ENCODE data around the gene AKAP11.

AKAP11 gene

DNA sequence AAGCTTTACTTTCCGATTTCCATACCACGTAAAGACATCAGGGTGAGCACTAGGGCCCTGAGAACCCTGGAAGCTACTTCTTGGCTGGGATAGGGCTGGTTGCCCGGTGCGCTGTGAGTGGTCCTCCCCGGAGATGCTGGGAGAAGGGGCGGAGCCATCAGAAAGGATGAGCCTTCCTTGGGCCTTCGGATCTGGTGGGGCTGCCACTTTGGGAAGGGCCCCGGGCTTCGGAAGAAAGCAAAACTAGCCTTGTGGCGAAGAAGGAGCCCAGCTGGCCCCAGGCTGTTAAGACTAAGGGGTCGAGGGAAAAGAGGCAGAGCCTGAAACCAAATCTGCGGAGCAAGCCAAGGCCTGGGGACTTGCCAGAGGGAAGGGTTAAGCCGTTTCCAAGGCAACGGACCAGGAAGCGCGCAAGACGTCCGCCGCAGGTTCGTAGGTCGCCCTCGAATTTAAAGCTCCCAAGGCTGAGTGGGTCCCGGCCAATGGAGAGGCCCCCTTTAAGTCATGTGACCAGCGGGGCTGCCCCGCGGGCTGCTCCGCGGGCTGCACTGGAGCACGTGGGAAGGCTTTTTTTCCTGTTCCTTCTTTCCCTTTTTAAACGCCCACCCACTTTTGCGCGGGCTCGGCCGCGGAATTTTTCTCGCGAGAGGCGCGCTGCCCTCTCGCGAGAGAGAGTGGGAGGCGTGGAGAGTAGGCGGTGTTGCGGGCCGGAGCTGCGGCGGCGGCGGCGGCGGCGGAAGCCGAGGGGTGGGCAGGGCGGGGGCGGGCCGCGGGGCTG is 426 bp upstream of the AKAP11 start:
- H3K4me1 ChIP-seq (ENCODE audit: control insufficient read depth in 2 of 2, insufficient read depth in 2 of 2, low read length in 2 of 2), result peaks cover 0 to 13% of the 10 kb centered on the region in 2 donors
- H3K9ac ChIP-seq (ENCODE audit: low read depth in 1 of 2, low read length in 2 of 2), result peak overlapping the region; percentile 65
- peak overlapping the region; percentile 86 to 93 for H3K27ac ChIP-seq (ENCODE audit: low read depth in 2 of 2, low read length in 2 of 2)

GRCh38 chr13:42272804-42273175 is 838 bp downstream of the AKAP11 start:
- peak overlapping the region; percentile 86 to 93 for H3K27ac ChIP-seq (ENCODE audit: low read depth in 2 of 2, low read length in 2 of 2)
- no peaks in the 10 kb centered on the region for H3K9me3 ChIP-seq (ENCODE audit: control insufficient read depth in 2 of 2, low read length in 2 of 2)
- H3K9ac ChIP-seq (ENCODE audit: low read depth in 1 of 2, low read length in 2 of 2), result peak overlapping the region; percentile 82 to 84
- peaks cover 0 to 13% of the 10 kb centered on the region in 2 donors for H3K4me1 ChIP-seq (ENCODE audit: control insufficient read depth in 2 of 2, insufficient read depth in 2 of 2, low read length in 2 of 2)
- H3K36me3 ChIP-seq (ENCODE audit: control insufficient read depth in 2 of 2, insufficient read depth in 2 of 2, low read length in 2 of 2), result no peaks in the 10 kb centered on the region
- peak overlapping the region; percentile 85 to 89 for H3K4me3 ChIP-seq (ENCODE audit: low read length in 2 of 2)
- no peaks in the 10 kb centered on the region for H3K27me3 ChIP-seq (ENCODE audit: control insufficient read depth in 2 of 2, insufficient read depth in 2 of 2, low read length in 2 of 2)

More for the DNA sequence above, 426 bp upstream of the AKAP11 start:
- H3K36me3 ChIP-seq (ENCODE audit: control insufficient read depth in 2 of 2, insufficient read depth in 2 of 2, low read length in 2 of 2), result no peaks in the 10 kb centered on the region
- H3K9me3 ChIP-seq (ENCODE audit: control insufficient read depth in 2 of 2, low read length in 2 of 2), result no peaks in the 10 kb centered on the region
- H3K4me3 ChIP-seq (ENCODE audit: low read length in 2 of 2), result peak overlapping the region; percentile 70 to 86
- H3K27me3 ChIP-seq (ENCODE audit: control insufficient read depth in 2 of 2, insufficient read depth in 2 of 2, low read length in 2 of 2), result no peaks in the 10 kb centered on the region

GRCh38 chr13:42274386-42275097 is 2.6 kb downstream of the AKAP11 start:
- no peaks in the 10 kb centered on the region for H3K9me3 ChIP-seq (ENCODE audit: control insufficient read depth in 2 of 2, low read length in 2 of 2)
- H3K9ac ChIP-seq (ENCODE audit: low read depth in 1 of 2, low read length in 2 of 2), result no peak overlapping the region
- H3K4me3 ChIP-seq (ENCODE audit: low read length in 2 of 2), result no peak overlapping the region
- H3K4me1 ChIP-seq (ENCODE audit: control insufficient read depth in 2 of 2, insufficient read depth in 2 of 2, low read length in 2 of 2), result peaks cover 0 to 13% of the 10 kb centered on the region in 2 donors
- peak overlapping the region in 1 of 2 donors; percentile 38 for H3K27ac ChIP-seq (ENCODE audit: low read depth in 2 of 2, low read length in 2 of 2)
- no peaks in the 10 kb centered on the region for H3K36me3 ChIP-seq (ENCODE audit: control insufficient read depth in 2 of 2, insufficient read depth in 2 of 2, low read length in 2 of 2)
- H3K27me3 ChIP-seq (ENCODE audit: control insufficient read depth in 2 of 2, insufficient read depth in 2 of 2, low read length in 2 of 2), result no peaks in the 10 kb centered on the region

DNA sequence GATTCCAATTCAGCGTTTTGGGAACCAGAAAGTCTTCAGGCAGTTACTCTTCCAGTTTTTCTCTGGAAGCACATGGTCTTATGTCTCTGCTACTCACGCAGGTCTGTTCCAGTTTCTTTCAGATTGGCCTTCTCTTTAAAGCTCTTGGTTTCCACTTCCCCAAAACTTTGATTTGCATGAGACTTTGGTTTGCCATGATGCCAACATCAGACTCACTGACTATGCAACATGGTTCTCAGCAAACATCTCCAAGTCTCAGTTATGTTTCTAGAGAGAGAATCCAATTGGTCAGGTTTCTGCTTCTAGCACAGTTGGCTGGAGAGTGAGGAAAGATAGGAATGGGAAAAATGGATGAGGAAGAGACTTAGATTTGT is 3.1 kb downstream of the AKAP11 start:
- Histone ChIP-seq H3K27ac (ENCODE audit: low read depth in 2 of 2, low read length in 2 of 2) (peak overlapping the region in 1 of 2 donors; percentile 38), H3K4me1 (ENCODE audit: control insufficient read depth in 2 of 2, insufficient read depth in 2 of 2, low read length in 2 of 2) (peaks cover 0 to 14% of the 10 kb centered on the region in 2 donors), H3K9me3 (ENCODE audit: control insufficient read depth in 2 of 2, low read length in 2 of 2) (no peaks in the 10 kb centered on the region), H3K27me3 (ENCODE audit: control insufficient read depth in 2 of 2, insufficient read depth in 2 of 2, low read length in 2 of 2) (no peaks in the 10 kb centered on the region), H3K36me3 (ENCODE audit: control insufficient read depth in 2 of 2, insufficient read depth in 2 of 2, low read length in 2 of 2) (no peaks in the 10 kb centered on the region), H3K9ac (ENCODE audit: low read depth in 1 of 2, low read length in 2 of 2) (no peak overlapping the region), H3K4me3 (ENCODE audit: low read length in 2 of 2) (peak overlapping the region in 1 of 2 donors; percentile 17)

- Histone ChIP-seq H3K4me3 (ENCODE audit: low read length in 2 of 2) (peak overlapping the region in 1 of 2 donors; percentile 17), H3K4me1 (ENCODE audit: control insufficient read depth in 2 of 2, insufficient read depth in 2 of 2, low read length in 2 of 2) (peaks cover 3 to 15% of the 10 kb centered on the region in 2 donors), H3K9ac (ENCODE audit: low read depth in 1 of 2, low read length in 2 of 2) (no peak overlapping the region), H3K9me3 (ENCODE audit: control insufficient read depth in 2 of 2, low read length in 2 of 2) (no peaks in the 10 kb centered on the region), H3K27me3 (ENCODE audit: control insufficient read depth in 2 of 2, insufficient read depth in 2 of 2, low read length in 2 of 2) (no peaks in the 10 kb centered on the region), H3K27ac (ENCODE audit: low read depth in 2 of 2, low read length in 2 of 2) (peak overlapping the region in 1 of 2 donors; percentile 38), H3K36me3 (ENCODE audit: control insufficient read depth in 2 of 2, insufficient read depth in 2 of 2, low read length in 2 of 2) (no peaks in the 10 kb centered on the region)
Observed at GRCh38 chr13:42275506-42275905, 3.6 kb downstream of the AKAP11 start.

DNA sequence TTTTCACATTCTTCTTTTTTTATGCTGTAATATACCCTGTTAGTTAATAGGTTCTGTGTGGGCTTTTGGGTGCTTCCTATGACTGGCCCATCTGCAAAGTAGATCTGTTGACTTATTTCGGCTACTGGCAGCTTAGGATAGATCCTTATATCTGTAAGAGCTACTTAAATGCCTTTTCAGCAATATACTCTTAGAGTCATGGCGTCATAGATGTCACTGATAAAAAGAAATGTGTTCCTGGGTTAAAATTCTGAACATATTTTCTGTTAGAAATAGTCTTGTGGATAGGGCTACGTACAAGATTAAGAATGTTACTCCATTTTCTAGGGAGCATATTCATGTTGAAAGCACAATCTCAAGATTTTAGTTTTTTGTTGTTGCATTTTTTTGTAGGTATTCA is 4.7 kb downstream of the AKAP11 start:
- no peaks in the 10 kb centered on the region for H3K27me3 ChIP-seq (ENCODE audit: control insufficient read depth in 2 of 2, insufficient read depth in 2 of 2, low read length in 2 of 2)

GRCh38 chr13:42277618-42278276 is 5.8 kb downstream of the AKAP11 start:
- H3K4me1 ChIP-seq (ENCODE audit: control insufficient read depth in 2 of 2, insufficient read depth in 2 of 2, low read length in 2 of 2), result peaks cover 5 to 10% of the 10 kb centered on the region in 2 donors

More for the DNA sequence above, 4.7 kb downstream of the AKAP11 start:
- no peak overlapping the region for H3K4me3 ChIP-seq (ENCODE audit: low read length in 2 of 2)
- H3K36me3 ChIP-seq (ENCODE audit: control insufficient read depth in 2 of 2, insufficient read depth in 2 of 2, low read length in 2 of 2), result no peaks in the 10 kb centered on the region
- peaks cover 5 to 12% of the 10 kb centered on the region in 2 donors for H3K4me1 ChIP-seq (ENCODE audit: control insufficient read depth in 2 of 2, insufficient read depth in 2 of 2, low read length in 2 of 2)
- H3K27ac ChIP-seq (ENCODE audit: low read depth in 2 of 2, low read length in 2 of 2), result no peak overlapping the region
- H3K9ac ChIP-seq (ENCODE audit: low read depth in 1 of 2, low read length in 2 of 2), result no peak overlapping the region
- H3K9me3 ChIP-seq (ENCODE audit: control insufficient read depth in 2 of 2, low read length in 2 of 2), result no peaks in the 10 kb centered on the region

GRCh38 chr13:42279080-42279479 is 7.1 kb downstream of the AKAP11 start:
- H3K27ac ChIP-seq (ENCODE audit: low read depth in 2 of 2, low read length in 2 of 2), result no peak overlapping the region
- no peaks in the 10 kb centered on the region for H3K9me3 ChIP-seq (ENCODE audit: control insufficient read depth in 2 of 2, low read length in 2 of 2)
- no peaks in the 10 kb centered on the region for H3K36me3 ChIP-seq (ENCODE audit: control insufficient read depth in 2 of 2, insufficient read depth in 2 of 2, low read length in 2 of 2)
- no peak overlapping the region for H3K9ac ChIP-seq (ENCODE audit: low read depth in 1 of 2, low read length in 2 of 2)
- no peak overlapping the region for H3K4me3 ChIP-seq (ENCODE audit: low read length in 2 of 2)
- H3K27me3 ChIP-seq (ENCODE audit: control insufficient read depth in 2 of 2, insufficient read depth in 2 of 2, low read length in 2 of 2), result no peaks in the 10 kb centered on the region
- peaks cover 5 to 6% of the 10 kb centered on the region in 2 donors for H3K4me1 ChIP-seq (ENCODE audit: control insufficient read depth in 2 of 2, insufficient read depth in 2 of 2, low read length in 2 of 2)

More at GRCh38 chr13:42277618-42278276, 5.8 kb downstream of the AKAP11 start:
- H3K9ac ChIP-seq (ENCODE audit: low read depth in 1 of 2, low read length in 2 of 2), result no peak overlapping the region
- no peak overlapping the region for H3K4me3 ChIP-seq (ENCODE audit: low read length in 2 of 2)
- H3K9me3 ChIP-seq (ENCODE audit: control insufficient read depth in 2 of 2, low read length in 2 of 2), result no peaks in the 10 kb centered on the region
- no peaks in the 10 kb centered on the region for H3K27me3 ChIP-seq (ENCODE audit: control insufficient read depth in 2 of 2, insufficient read depth in 2 of 2, low read length in 2 of 2)
- no peaks in the 10 kb centered on the region for H3K36me3 ChIP-seq (ENCODE audit: control insufficient read depth in 2 of 2, insufficient read depth in 2 of 2, low read length in 2 of 2)
- H3K27ac ChIP-seq (ENCODE audit: low read depth in 2 of 2, low read length in 2 of 2), result no peak overlapping the region

- H3K4me1 ChIP-seq (ENCODE audit: control insufficient read depth in 2 of 2, insufficient read depth in 2 of 2, low read length in 2 of 2), result peaks cover 5 to 8% of the 10 kb centered on the region in 2 donors
- no peak overlapping the region for H3K9ac ChIP-seq (ENCODE audit: low read depth in 1 of 2, low read length in 2 of 2)
- H3K27ac ChIP-seq (ENCODE audit: low read depth in 2 of 2, low read length in 2 of 2), result no peak overlapping the region
- no peak overlapping the region for H3K4me3 ChIP-seq (ENCODE audit: low read length in 2 of 2)
- H3K9me3 ChIP-seq (ENCODE audit: control insufficient read depth in 2 of 2, low read length in 2 of 2), result no peaks in the 10 kb centered on the region
- no peaks in the 10 kb centered on the region for H3K36me3 ChIP-seq (ENCODE audit: control insufficient read depth in 2 of 2, insufficient read depth in 2 of 2, low read length in 2 of 2)
- no peaks in the 10 kb centered on the region for H3K27me3 ChIP-seq (ENCODE audit: control insufficient read depth in 2 of 2, insufficient read depth in 2 of 2, low read length in 2 of 2)
Observed at GRCh38 chr13:42279986-42280385, 8.0 kb downstream of the AKAP11 start.

DNA sequence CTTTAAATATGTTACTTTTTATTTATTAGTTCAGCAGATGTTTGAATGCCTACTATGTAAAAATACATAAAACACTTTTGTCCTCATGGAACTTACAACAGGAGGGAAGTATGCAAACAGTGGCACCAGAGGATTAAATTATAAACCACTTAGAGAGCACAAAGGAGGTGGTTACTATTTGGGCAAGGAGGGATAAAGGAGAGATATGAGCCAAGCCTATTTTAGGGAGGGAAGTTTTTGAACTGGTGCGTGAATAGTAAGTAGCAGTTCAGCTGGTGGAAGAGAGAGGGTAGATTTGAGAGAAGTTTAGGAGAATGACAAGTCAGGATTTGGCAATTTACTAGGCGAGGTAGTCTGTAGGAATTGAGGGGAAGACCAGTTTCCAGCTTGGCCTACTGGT is 8.6 kb downstream of the AKAP11 start:
- Histone ChIP-seq H3K4me1 (ENCODE audit: control insufficient read depth in 2 of 2, insufficient read depth in 2 of 2, low read length in 2 of 2) (peaks cover 5 to 8% of the 10 kb centered on the region in 2 donors), H3K9me3 (ENCODE audit: control insufficient read depth in 2 of 2, low read length in 2 of 2) (no peaks in the 10 kb centered on the region), H3K27ac (ENCODE audit: low read depth in 2 of 2, low read length in 2 of 2) (peak overlapping the region in 1 of 2 donors; percentile 7), H3K4me3 (ENCODE audit: low read length in 2 of 2) (no peak overlapping the region), H3K27me3 (ENCODE audit: control insufficient read depth in 2 of 2, insufficient read depth in 2 of 2, low read length in 2 of 2) (no peaks in the 10 kb centered on the region), H3K36me3 (ENCODE audit: control insufficient read depth in 2 of 2, insufficient read depth in 2 of 2, low read length in 2 of 2) (no peaks in the 10 kb centered on the region), H3K9ac (ENCODE audit: low read depth in 1 of 2, low read length in 2 of 2) (no peak overlapping the region)
